ENCODE measurements around the gene RAPGEF2. TPM values are rescaled to one million over a fixed set of nuclear protein-coding genes. Genes with fewer than 3 reads are reported as not detected.

Gene RAPGEF2
- total RNA-seq, 4 donors from 2014 or later, result 47.2 to 105 (median 50.2) TPM

GRCh38 chr4:159185591-159186023, 82.7 kb downstream of the RAPGEF2 start:
- no peak for TF ChIP-seq CTCF (IDR thresholded peaks at IDR 0.05)
- ATAC-seq (ENCODE audit: low FRiP score), result no peak
- no peak for DNase-seq (ENCODE audit: low spot score)

GRCh38 chr4:159188646-159189045, 85.8 kb downstream of the RAPGEF2 start:
- TF ChIP-seq CTCF (IDR thresholded peaks at IDR 0.05), result no peak
- DNase-seq (ENCODE audit: low spot score) (no peak), ATAC-seq (ENCODE audit: low FRiP score) (no peak)

DNA sequence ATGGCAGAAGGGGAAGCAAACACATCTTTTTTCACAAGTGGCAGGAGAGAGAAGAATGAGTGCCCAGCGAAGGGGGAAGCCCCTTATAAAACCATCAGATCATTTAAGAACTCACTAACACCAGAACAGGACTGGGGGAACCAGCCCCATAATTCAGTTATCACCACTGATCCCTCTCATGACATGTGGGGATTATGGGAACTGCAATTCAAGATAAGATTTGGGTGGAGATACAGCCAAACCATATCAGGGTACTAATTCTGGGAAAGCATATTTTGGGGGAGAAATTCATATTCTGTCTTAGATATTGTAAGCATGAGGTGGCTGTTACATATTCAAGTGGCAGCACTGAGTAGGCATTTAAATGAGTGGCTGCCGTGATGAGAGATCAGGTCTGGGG, 87.8 kb downstream of the RAPGEF2 start:
- DNase-seq (ENCODE audit: low spot score) (no peak), ATAC-seq (ENCODE audit: low FRiP score) (no peak)
- TF ChIP-seq CTCF (IDR thresholded peaks at IDR 0.05), result no peak

GRCh38 chr4:159191989-159192388, 89.1 kb downstream of the RAPGEF2 start:
- no peak for ATAC-seq (ENCODE audit: low FRiP score)
- no peak for TF ChIP-seq CTCF (IDR thresholded peaks at IDR 0.05)
- DNase-seq (ENCODE audit: low spot score), result no peak

- no peak for ATAC-seq (ENCODE audit: low FRiP score)
- no peak for DNase-seq (ENCODE audit: low spot score)
- TF ChIP-seq CTCF (IDR thresholded peaks at IDR 0.05), result no peak
These were observed 90.3 kb downstream of the RAPGEF2 start for GRCh38 chr4:159193046-159193620.

DNA sequence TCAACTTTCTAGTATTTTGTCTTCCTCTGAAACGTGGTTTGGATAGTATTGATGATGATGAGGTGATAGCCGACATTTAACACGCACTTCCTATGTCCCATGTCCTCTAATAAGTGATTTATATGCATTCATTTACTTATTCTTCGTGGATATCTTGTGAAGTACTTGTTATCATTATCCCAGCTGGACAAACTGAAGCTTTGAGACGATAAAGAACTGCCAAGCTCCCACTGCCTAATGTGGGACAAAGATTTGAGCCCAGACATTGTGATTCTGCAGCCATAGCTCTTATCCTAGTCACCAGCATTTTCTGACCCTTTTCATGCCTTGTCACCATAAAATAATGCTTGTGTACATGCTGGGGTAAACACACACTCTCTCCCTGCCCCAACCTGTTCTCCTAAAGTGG, 92.5 kb downstream of the RAPGEF2 start:
- DNase-seq (ENCODE audit: low spot score) (no peak), ATAC-seq (ENCODE audit: low FRiP score) (no peak)
- no peak for TF ChIP-seq CTCF (IDR thresholded peaks at IDR 0.05)

- DNase-seq (ENCODE audit: low spot score) (no peak), ATAC-seq (ENCODE audit: low FRiP score) (no peak)
- no peak for TF ChIP-seq CTCF (IDR thresholded peaks at IDR 0.05)
These were observed 94.5 kb downstream of the RAPGEF2 start for GRCh38 chr4:159197260-159197884.
